ENCODE results near the gene EREG. TPM values are rescaled to one million over a fixed set of nuclear protein-coding genes. Genes with fewer than 3 reads are reported as not detected.

The EREG gene
- total RNA-seq, 1 experiment from 2014 or later = 498 TPM

DNA sequence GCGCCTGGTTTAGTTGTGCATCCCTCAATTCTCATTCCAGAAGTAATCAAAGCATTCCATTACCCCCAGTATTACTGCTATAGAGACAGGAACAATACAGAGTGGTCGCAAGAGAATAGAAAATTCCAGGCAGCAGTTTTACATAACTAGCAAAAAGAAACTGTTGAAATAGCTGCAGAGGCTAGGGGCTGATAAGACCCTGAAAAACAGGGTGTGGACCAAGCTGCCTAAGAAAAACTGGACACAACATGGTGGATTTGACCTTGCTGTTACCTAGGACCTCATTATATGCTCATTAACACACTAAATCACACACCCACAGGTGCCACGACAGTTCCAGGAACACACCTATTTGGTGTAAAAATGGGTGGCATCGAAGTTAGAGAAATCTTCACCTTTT is 41.3 kb upstream of the EREG start:
- no peaks in the 10 kb centered on the region for H3K27me3 ChIP-seq (ENCODE audit: insufficient read depth, low read length)
- H4K20me1 ChIP-seq (ENCODE audit: insufficient read depth) = no peaks in the 10 kb centered on the region
- H3K36me3 ChIP-seq (ENCODE audit: control insufficient read depth in 1 of 2, insufficient read depth in 2 of 2, low read length in 2 of 2) = no peaks in the 10 kb centered on the region
- no peaks in the 10 kb centered on the region; the same call in 1 of the 2 replicates for H3K9me2 ChIP-seq (ENCODE audit: insufficient read depth)
- POLR2A ChIA-PET = interaction anchor here (1.3 kb wide), 1 partner anchor 342 kb away, joined by 4 read pairs; no protein-coding TSS in a partner anchor
- H3K4me2 ChIP-seq (ENCODE audit: low read length) = no peak overlapping the region
- RAD21 ChIA-PET (ENCODE audit: low non-redundant PET in 1 of 2, low total read pairs in 2 of 2, uncharacterized antibody in 2 of 2, unreplicated experiment in 2 of 2) = no interaction called here
- H2AFZ ChIP-seq (ENCODE audit: low read depth, low read length, poor library complexity, severe bottlenecking) = no peak overlapping the region
- ATAC-seq (no peak), DNase-seq (ENCODE audit: low read depth, low spot score) (no peak)
- H3K9ac ChIP-seq (ENCODE audit: low read length) = no peak overlapping the region
- H3K4me3 ChIP-seq (replicated peaks in 1 of 2; ENCODE audit: low read depth in 1 of 2, low read length in 2 of 2) = no peak overlapping the region
- H3K9me3 ChIP-seq (ENCODE audit: control insufficient read depth in 1 of 2, insufficient read depth in 1 of 2, low read depth in 1 of 2, low read length in 2 of 2) = no peaks in the 10 kb centered on the region
- intact Hi-C loops (cut with micrococcal nuclease) = loop anchor here (5.0 to 10.0 kb wide), 2 partner anchors 469 to 961 kb away; partner anchors contain the start of gene BTC
- no peak for TF ChIP-seq POLR2A (IDR thresholded peaks at IDR 0.05; ENCODE audit: borderline replicate concordance, extremely low read depth, insufficient read depth, insufficient read length)
- no peak for TF ChIP-seq RAD21 (IDR thresholded peaks at IDR 0.05; ENCODE audit: low read depth)
- no peak overlapping the region for H3K27ac ChIP-seq (ENCODE audit: low read depth, low read length)
- CTCF ChIA-PET = interaction anchor here (0.9 kb wide), 1 partner anchor 11 kb away, joined by 3 read pairs; no protein-coding TSS in a partner anchor
- peaks cover 7% of the 10 kb centered on the region; the same call in 1 of the 2 replicates for H3K79me2 ChIP-seq (ENCODE audit: insufficient read depth, low read length)
- peaks cover 29 to 77% of the 10 kb centered on the region in 2 experiments for H3K4me1 ChIP-seq (ENCODE audit: control insufficient read depth in 1 of 2, insufficient read depth in 2 of 2, low read length in 2 of 2)
- BruUV-seq (replicated peaks) = no TSS peak

DNA sequence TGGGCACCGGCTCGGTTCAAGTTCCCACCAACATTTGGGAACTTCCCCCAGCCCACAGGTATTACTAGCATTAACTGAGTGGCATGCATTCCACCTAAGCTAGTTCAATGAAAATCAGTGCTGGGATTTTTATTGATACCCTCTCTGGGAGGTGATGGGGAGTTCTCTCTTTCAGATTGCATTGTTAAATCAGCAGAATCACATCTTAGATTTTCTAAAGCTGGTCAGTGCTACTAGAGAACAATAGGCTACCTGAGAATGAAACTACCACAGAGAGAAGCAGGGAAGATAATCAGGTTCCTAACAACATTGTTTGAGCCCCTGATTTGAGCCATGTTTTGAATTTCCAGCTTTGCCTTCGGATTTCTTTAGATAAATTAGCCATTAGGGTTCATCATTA is 40.7 kb upstream of the EREG start:
- Histone ChIP-seq H3K9ac (ENCODE audit: low read length) (no peak overlapping the region), H3K79me2 (ENCODE audit: insufficient read depth, low read length) (peaks cover 7% of the 10 kb centered on the region; the same call in 1 of the 2 replicates), H3K36me3 (ENCODE audit: control insufficient read depth in 1 of 2, insufficient read depth in 2 of 2, low read length in 2 of 2) (no peaks in the 10 kb centered on the region), H3K9me2 (ENCODE audit: insufficient read depth) (no peaks in the 10 kb centered on the region; the same call in 1 of the 2 replicates), H3K4me1 (ENCODE audit: control insufficient read depth in 1 of 2, insufficient read depth in 2 of 2, low read length in 2 of 2) (peaks cover 29 to 79% of the 10 kb centered on the region in 2 experiments), H4K20me1 (ENCODE audit: insufficient read depth) (no peaks in the 10 kb centered on the region), H2AFZ (ENCODE audit: low read depth, low read length, poor library complexity, severe bottlenecking) (no peak overlapping the region), H3K4me2 (ENCODE audit: low read length) (no peak overlapping the region), H3K9me3 (ENCODE audit: control insufficient read depth in 1 of 2, insufficient read depth in 1 of 2, low read depth in 1 of 2, low read length in 2 of 2) (no peaks in the 10 kb centered on the region), H3K4me3 (replicated peaks in 1 of 2; ENCODE audit: low read depth in 1 of 2, low read length in 2 of 2) (no peak overlapping the region), H3K27ac (ENCODE audit: low read depth, low read length) (no peak overlapping the region), H3K27me3 (ENCODE audit: insufficient read depth, low read length) (no peaks in the 10 kb centered on the region)
- ChIA-PET CTCF (interaction anchor here (0.9 kb wide), 1 partner anchor 12 kb away, joined by 3 read pairs; no protein-coding TSS in a partner anchor), RAD21 (ENCODE audit: low non-redundant PET in 1 of 2, low total read pairs in 2 of 2, uncharacterized antibody in 2 of 2, unreplicated experiment in 2 of 2) (no interaction called here), POLR2A (interaction anchor here (1.3 kb wide), 1 partner anchor 341 kb away, joined by 4 read pairs; no protein-coding TSS in a partner anchor)
- TF ChIP-seq, protein P1, sequence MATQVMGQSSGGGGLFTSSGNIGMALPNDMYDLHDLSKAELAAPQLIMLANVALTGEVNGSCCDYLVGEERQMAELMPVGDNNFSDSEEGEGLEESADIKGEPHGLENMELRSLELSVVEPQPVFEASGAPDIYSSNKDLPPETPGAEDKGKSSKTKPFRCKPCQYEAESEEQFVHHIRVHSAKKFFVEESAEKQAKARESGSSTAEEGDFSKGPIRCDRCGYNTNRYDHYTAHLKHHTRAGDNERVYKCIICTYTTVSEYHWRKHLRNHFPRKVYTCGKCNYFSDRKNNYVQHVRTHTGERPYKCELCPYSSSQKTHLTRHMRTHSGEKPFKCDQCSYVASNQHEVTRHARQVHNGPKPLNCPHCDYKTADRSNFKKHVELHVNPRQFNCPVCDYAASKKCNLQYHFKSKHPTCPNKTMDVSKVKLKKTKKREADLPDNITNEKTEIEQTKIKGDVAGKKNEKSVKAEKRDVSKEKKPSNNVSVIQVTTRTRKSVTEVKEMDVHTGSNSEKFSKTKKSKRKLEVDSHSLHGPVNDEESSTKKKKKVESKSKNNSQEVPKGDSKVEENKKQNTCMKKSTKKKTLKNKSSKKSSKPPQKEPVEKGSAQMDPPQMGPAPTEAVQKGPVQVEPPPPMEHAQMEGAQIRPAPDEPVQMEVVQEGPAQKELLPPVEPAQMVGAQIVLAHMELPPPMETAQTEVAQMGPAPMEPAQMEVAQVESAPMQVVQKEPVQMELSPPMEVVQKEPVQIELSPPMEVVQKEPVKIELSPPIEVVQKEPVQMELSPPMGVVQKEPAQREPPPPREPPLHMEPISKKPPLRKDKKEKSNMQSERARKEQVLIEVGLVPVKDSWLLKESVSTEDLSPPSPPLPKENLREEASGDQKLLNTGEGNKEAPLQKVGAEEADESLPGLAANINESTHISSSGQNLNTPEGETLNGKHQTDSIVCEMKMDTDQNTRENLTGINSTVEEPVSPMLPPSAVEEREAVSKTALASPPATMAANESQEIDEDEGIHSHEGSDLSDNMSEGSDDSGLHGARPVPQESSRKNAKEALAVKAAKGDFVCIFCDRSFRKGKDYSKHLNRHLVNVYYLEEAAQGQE (IDR thresholded peaks at IDR 0.05; ENCODE audit: low read depth) = no peak
- TF ChIP-seq EZH2 (IDR thresholded peaks at IDR 0.05) (no peak), EGR1 (IDR thresholded peaks at IDR 0.05; ENCODE audit: low read depth) (no peak), ZNF274 (IDR thresholded peaks at IDR 0.05; ENCODE audit: low read depth, low read length) (no peak), ELF1 (IDR thresholded peaks at IDR 0.05; ENCODE audit: borderline replicate concordance, low read depth) (no peak)
- TF ChIP-seq, protein P2, sequence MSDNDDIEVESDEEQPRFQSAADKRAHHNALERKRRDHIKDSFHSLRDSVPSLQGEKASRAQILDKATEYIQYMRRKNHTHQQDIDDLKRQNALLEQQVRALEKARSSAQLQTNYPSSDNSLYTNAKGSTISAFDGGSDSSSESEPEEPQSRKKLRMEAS (IDR thresholded peaks at IDR 0.05) = no peak
- ATAC-seq = no peak
- intact Hi-C loops (cut with micrococcal nuclease) = loop anchor here (5.0 to 10.0 kb wide), 2 partner anchors 468 to 961 kb away; partner anchors contain the start of gene BTC
- DNase-seq (ENCODE audit: low read depth, low spot score) = no peak
- no TSS peak for BruUV-seq (replicated peaks)

All from HCT116 (cell line).